Activated CD4-positive, alpha-beta T cell treated with anti-CD3 and anti-CD28 coated beads for 36 hours (primary cell): Measurements from ENCODE around the gene TSPEAR. TPM values are rescaled to one million over a fixed set of nuclear protein-coding genes. Genes with fewer than 3 reads are reported as not detected.
A peak's percentile ranks its signal among the peaks of the same experiment; 100 is the strongest.
"Not testable (repeated sequence)": the region's sequence is repeated elsewhere in the genome, so short reads cannot be mapped to it uniquely, and the experiment has no call there.

ENCODE experiments used
- ATAC-seq: fragments of 200-7000 bp; cut with Tn5 transposase; one replicate; pipeline ENCODE4 v1.10.0; 2021; ENCODE audit warnings: mild to moderate bottlenecking, moderate library complexity
- CTCF ChIA-PET: fragments of 350-600 bp; sonication (Branson Sonifier 250); formaldehyde crosslinking; loops from one replicate; lab custom pipeline; 2021; ENCODE audit warnings: antibody characterized with exemption; lab: Charles Lee
- POLR2A ChIA-PET: fragments of 350-600 bp; sonication (Branson Sonifier 250); formaldehyde crosslinking; loops from one replicate; lab custom pipeline; 2021; ENCODE audit warnings: antibody characterized with exemption, inconsistent platforms; lab: Charles Lee
- DNase-seq: peaks from one replicate; pipeline ENCODE4 v3.0.0-alpha.2; 2020
- H3K27ac Mint-ChIP-seq: one replicate; pipeline ENCODE4 v1.8.0; 2021; ENCODE audit warnings: mixed read lengths
- H3K27me3 Mint-ChIP-seq: one replicate; pipeline ENCODE4 v1.8.0; 2021; ENCODE audit warnings: mixed read lengths
- H3K36me3 Mint-ChIP-seq: one replicate; pipeline ENCODE4 v1.8.0; 2021; ENCODE audit warnings: low read depth, mixed read lengths
- H3K4me1 Mint-ChIP-seq: one replicate; pipeline ENCODE4 v1.8.0; 2021; ENCODE audit warnings: mixed read lengths
- H3K4me3 Mint-ChIP-seq: one replicate; pipeline ENCODE4 v1.8.0; 2021; ENCODE audit warnings: mild to moderate bottlenecking, moderate library complexity, mixed read lengths
- H3K9me3 Mint-ChIP-seq: one replicate; pipeline ENCODE4 v1.8.0; 2021; ENCODE audit warnings: low read depth, mixed read lengths
- intact Hi-C, 2 experiments: fragments of 100-400 bp; cut with DNase I in 1 of 2; cut with micrococcal nuclease in 1 of 2; formaldehyde crosslinking; loops; one replicate each; pipeline versions ENCODE4 v1.14.2 to v1.15.1; 2022 to 2024; cut with DNase I, micrococcal nuclease
- total RNA-seq, 2 experiments: library from RNA; stranded (reverse); gene quantifications; one replicate each; pipeline ENCODE4 v1.2.3, GENCODE V29; 2021

Gene TSPEAR
- total RNA-seq, 2 experiments from 2014 or later = not detected

DNA sequence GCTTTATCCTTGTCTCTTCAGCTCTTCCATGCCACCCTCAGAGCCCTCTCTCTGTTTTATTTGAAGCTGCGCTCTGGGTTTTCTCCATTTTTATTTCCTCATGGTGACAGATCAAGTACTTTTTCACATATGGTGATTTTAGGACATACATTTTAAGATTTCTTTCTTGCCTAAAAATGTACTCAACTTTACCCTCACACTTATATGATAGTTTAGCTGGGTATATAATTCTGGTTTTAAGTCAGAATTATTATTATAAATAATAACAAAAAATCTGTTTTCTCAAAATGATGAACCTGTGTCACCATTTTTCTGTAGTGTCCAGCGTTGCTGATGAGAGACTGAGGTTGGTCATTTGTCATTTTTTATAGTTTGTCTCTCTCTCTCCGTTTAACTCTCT lies 130.2 kb downstream of the TSPEAR start:
- Mint-ChIP-seq H3K4me1 (peaks cover 10% of the 10 kb centered on the region), H3K27me3 (peaks cover 9% of the 10 kb centered on the region), H3K27ac (no peak overlapping the region), H3K9me3 (peaks cover 14% of the 10 kb centered on the region), H3K4me3 (no peak overlapping the region), H3K36me3 (peaks cover 4% of the 10 kb centered on the region)
- POLR2A ChIA-PET = no interaction called here
- no peak for DNase-seq
- CTCF ChIA-PET = no interaction called here
- no peak for ATAC-seq
- intact Hi-C loops = no loop called here

DNA sequence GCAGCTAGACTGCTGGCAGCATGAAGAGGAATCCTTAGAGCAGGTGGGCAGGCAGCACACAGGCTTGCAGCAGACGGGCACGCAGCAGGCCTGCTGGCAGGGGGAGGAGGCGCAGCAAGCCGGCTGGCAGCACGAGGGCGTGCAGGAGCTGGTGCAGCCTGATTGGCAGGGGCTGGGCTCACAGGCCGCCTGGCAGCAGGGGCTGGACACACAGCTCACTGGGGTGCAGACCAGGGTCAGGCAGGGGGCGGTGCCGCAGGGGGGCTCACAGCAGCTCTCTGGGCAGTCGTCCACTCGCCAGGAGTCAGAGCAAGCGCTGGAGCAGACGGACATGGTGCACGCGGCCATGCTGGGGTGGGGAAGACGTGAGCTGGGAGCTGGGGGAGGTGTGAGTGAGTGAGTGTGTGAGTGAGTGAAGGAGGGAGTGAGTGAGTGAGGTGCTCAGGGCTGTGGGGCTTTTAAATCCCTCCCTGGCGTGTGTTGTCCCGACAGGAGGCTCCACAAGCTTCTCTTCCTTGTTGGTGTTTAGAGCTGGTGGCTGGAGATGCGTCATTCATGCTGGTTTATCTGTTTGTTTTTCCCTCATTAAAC lies 131.0 kb downstream of the TSPEAR start, which contains the start of gene KRTAP10-5:
Gene KRTAP10-5 (minus strand): TSS at position 374 of the 591 bp plus-strand sequence. CDS start 26 bp downstream, at position 348.
- CTCF ChIA-PET = interaction anchor here (0.5 to 0.7 kb wide), 2 partner anchors 27 to 104 kb away, joined by 3 read pairs; no protein-coding TSS in a partner anchor
- peaks cover 14% of the 10 kb centered on the region for H3K9me3 Mint-ChIP-seq
- H3K36me3 Mint-ChIP-seq, intact Hi-C loops, H3K4me3 Mint-ChIP-seq, H3K27me3 Mint-ChIP-seq, POLR2A ChIA-PET, H3K27ac Mint-ChIP-seq, ATAC-seq: not testable (repeated sequence)
- peaks cover 10% of the 10 kb centered on the region for H3K4me1 Mint-ChIP-seq
- DNase-seq = peak; percentile 24

DNA sequence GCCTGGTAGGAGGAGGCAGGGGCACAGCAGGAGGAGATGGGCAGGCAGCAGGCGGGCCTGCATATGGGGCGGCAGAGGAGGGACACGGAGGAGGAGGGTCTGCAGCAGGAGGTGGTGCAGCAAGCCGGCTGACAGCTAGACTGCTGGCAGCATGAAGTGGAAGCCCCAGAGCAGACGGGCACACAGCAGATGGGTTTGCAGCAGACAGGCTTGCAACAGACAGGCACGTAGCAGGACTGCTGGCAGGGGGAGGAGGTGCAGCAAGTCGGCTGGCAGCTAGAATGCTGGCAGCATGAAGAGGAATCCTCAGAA lies 131.6 kb downstream of the TSPEAR start:
- peaks cover 10% of the 10 kb centered on the region for H3K4me1 Mint-ChIP-seq
- DNase-seq (no peak), ATAC-seq (no peak)
- H3K27ac Mint-ChIP-seq = no peak overlapping the region
- peaks cover 4% of the 10 kb centered on the region for H3K27me3 Mint-ChIP-seq
- no peak overlapping the region for H3K4me3 Mint-ChIP-seq
- intact Hi-C loops = no loop called here
- CTCF ChIA-PET = interaction anchor here (0.7 kb wide), 1 partner anchor 105 kb away, joined by 3 read pairs; no protein-coding TSS in a partner anchor
- H3K36me3 Mint-ChIP-seq = peaks cover 4% of the 10 kb centered on the region
- POLR2A ChIA-PET = no interaction called here
- H3K9me3 Mint-ChIP-seq = peaks cover 14% of the 10 kb centered on the region

DNA sequence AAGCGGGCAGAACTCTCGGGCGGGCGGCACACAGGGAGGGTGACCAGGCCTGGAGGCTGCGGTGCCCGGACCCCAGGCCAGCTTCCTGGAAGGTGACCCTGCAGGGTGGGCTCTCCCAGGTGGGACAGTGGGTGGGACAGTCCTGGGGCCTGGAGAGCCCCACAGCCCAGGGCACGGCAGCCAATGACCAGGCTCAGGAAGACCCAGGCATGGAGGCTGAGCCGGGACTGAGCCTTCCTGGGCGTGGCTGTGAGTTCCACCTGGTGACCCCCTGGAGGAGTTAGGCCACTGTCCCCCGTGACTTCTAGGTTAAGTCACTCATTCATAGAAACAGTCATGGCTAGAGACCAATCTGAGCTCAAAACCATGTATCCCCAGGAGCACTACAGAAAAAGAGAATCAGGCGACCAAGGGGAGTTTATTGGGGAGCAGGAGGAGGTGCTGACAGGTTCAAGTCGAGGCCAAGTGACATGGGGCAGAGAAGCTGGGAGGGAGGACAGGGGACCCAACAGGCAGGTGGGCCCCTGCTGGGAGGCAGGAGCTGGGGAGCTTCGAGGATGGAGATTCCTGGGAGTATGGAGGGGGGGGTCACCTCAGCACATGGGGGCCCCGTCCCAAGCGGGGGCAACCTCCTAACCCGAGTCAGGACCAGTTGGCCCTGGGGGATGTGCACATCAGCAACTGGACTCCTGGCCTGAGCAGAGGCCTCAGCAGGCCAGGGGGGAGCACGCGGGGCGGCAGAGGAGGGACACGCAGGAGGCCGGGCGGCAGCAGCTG lies 132.1 kb downstream of the TSPEAR start:
- ATAC-seq (no peak), DNase-seq (no peak)
- H3K4me1 Mint-ChIP-seq = peaks cover 10% of the 10 kb centered on the region
- ChIA-PET POLR2A (no interaction called here), CTCF (interaction anchor here (0.7 kb wide), 1 partner anchor 105 kb away, joined by 3 read pairs; no protein-coding TSS in a partner anchor)
- intact Hi-C loops = no loop called here
- no peak overlapping the region for H3K4me3 Mint-ChIP-seq
- H3K36me3 Mint-ChIP-seq = peaks cover 4% of the 10 kb centered on the region
- no peak overlapping the region for H3K27ac Mint-ChIP-seq
- peaks cover 5% of the 10 kb centered on the region for H3K27me3 Mint-ChIP-seq
- H3K9me3 Mint-ChIP-seq = peaks cover 14% of the 10 kb centered on the region

DNA sequence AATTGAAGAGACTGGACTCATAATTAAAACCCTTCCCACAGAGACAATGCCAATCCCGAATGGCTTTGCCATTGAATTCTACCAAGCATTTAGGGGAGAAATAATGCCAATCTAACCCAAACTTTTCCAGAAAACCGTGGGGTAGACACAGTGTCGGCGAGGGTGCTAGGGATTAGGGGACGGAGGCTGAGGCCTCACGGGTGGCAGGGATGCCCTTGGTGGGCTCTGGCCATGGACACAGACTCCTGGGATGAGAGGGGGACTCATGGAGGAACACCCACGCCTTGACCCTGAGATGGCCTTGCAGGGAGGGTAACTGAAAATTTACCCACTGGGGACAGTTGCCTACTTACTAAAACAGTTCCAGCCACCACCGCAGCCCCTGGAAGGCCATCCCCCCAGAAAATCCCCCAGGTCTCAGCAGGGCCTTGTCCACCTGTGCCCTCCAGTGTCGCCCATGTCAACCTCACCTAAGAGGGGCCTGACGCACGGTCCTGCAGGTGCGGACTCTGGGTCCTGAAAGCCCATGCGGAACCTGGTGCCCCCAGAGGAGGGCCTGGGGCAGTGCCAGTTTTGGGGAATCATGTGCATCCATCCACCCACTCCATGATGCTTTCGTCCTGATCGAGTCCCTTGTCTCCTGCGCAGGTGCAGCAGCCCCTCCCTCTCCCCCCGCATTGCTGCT lies 132.9 kb downstream of the TSPEAR start:
- ChIA-PET POLR2A (no interaction called here), CTCF (no interaction called here)
- intact Hi-C loops = no loop called here

DNA sequence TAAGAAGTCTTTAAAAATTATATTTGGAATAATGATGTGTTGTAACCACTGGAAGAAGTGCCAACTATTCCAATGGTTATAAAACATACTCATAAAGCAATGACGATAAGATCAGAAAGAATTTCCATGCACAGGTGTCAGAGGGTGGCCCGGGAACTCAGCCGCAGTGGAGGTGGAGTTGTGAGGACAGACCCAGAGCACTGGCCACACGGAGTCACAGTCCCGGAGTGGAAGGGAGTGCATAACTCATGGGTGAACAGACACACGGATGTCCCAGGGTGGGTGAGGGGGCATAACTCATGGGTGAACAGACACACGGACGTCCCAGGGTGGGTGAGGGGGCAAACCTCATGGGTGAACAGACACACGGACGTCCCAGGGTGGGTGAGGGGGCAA lies 135.3 kb downstream of the TSPEAR start:
- Mint-ChIP-seq H3K4me1 (no peaks in the 10 kb centered on the region), H3K4me3 (no peak overlapping the region), H3K27me3 (peaks cover 3% of the 10 kb centered on the region), H3K27ac (no peak overlapping the region), H3K9me3 (peaks cover 9% of the 10 kb centered on the region), H3K36me3 (peaks cover 3% of the 10 kb centered on the region)
- ChIA-PET POLR2A (no interaction called here), CTCF (no interaction called here)
- ATAC-seq = no peak
- DNase-seq = no peak
- intact Hi-C loops = no loop called here

More for the DNA sequence above, 132.9 kb downstream of the TSPEAR start:
- DNase-seq (no peak), ATAC-seq (no peak)
- no peak overlapping the region for H3K27ac Mint-ChIP-seq
- peaks cover 4% of the 10 kb centered on the region for H3K36me3 Mint-ChIP-seq
- H3K4me1 Mint-ChIP-seq = peaks cover 3% of the 10 kb centered on the region
- peaks cover 14% of the 10 kb centered on the region for H3K9me3 Mint-ChIP-seq
- H3K4me3 Mint-ChIP-seq = no peak overlapping the region
- H3K27me3 Mint-ChIP-seq = peaks cover 5% of the 10 kb centered on the region

DNA sequence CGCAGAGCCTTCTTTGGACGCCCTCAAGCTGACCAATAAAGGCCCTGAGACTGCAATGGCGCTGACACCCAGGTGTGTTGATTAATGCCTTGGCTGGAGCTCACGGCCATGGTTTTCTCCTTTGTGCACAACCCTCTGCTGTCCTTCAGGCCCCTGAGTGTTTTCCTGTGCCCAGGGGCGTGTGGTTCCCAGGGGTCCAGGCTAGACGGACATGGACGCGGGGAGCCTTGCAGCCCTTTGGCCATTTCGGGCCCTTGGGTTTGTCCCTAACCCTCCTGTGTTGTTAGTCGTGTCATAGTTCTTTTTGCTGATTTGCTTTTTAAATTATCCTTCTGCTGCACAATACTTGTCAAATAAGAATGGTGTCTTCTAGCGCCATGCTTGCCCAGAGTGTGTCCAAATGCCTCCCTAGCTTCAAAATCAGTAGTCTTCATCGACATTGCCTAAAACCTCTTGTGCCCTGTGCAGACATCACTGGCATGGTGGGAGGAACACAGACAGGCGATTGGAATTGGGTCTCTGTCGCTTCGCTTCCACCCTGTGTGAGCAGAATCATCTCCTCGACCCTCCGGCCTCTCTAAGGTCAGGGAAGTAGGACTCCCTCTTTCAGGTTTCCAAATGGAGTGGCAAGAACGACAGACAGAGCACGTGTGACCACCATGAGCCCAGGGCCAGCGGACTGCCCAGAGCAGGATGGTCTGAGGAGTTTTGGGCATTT lies 135.9 kb downstream of the TSPEAR start:
- POLR2A ChIA-PET = no interaction called here
- DNase-seq = no peak
- Mint-ChIP-seq H3K27ac (no peak overlapping the region), H3K9me3 (peaks cover 8% of the 10 kb centered on the region), H3K27me3 (peaks cover 3% of the 10 kb centered on the region), H3K4me1 (no peaks in the 10 kb centered on the region), H3K36me3 (peaks cover 2% of the 10 kb centered on the region), H3K4me3 (no peak overlapping the region)
- intact Hi-C loops = no loop called here
- CTCF ChIA-PET = no interaction called here
- ATAC-seq = no peak

DNA sequence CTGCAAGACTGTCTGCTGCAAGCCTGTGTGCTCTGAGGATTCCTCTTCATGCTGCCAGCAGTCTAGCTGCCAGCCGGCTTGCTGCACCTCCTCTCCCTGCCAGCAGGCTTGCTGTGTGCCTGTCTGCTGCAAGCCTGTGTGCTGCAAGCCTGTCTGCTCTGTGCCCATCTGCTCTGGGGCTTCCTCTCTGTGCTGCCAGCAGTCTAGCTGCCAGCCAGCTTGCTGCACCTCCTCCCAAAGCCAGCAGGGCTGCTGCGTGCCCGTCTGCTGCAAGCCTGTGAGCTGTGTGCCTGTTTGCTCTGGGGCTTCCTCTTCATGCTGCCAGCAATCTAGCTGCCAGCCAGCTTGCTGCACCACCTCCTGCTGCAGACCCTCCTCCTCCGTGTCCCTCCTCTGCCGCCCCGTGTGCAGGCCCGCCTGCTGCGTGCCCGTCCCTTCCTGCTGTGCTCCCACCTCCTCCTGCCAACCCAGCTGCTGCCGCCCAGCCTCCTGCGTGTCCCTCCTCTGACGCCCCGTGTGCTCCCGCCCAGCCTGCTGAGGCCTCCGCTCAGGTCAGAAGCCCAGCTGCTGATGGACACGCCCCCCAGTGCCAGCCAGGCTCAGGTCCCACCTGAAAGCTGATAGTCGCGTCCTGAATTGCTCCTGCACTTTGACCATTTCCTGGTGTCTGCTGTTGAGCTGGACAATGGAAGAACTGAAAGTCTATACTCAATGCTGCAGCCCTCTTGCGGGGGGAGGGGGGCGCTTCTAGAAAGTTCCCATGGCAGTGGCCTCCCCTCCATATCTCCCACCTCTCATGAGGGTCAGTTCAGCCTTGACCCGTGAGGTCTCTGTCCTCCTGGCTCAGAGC lies 136.7 kb downstream of the TSPEAR start:
- no peak for ATAC-seq
- Mint-ChIP-seq H3K4me1 (no peaks in the 10 kb centered on the region), H3K9me3 (peaks cover 8% of the 10 kb centered on the region), H3K36me3 (peaks cover 2% of the 10 kb centered on the region), H3K4me3 (no peak overlapping the region), H3K27me3 (peaks cover 3% of the 10 kb centered on the region), H3K27ac (no peak overlapping the region)
- DNase-seq = no peak
- intact Hi-C loops = no loop called here
- ChIA-PET POLR2A (no interaction called here), CTCF (interaction anchor here (0.6 to 0.7 kb wide), 2 partner anchors 36 to 147 kb away, joined by 3 read pairs; no protein-coding TSS in a partner anchor)

DNA sequence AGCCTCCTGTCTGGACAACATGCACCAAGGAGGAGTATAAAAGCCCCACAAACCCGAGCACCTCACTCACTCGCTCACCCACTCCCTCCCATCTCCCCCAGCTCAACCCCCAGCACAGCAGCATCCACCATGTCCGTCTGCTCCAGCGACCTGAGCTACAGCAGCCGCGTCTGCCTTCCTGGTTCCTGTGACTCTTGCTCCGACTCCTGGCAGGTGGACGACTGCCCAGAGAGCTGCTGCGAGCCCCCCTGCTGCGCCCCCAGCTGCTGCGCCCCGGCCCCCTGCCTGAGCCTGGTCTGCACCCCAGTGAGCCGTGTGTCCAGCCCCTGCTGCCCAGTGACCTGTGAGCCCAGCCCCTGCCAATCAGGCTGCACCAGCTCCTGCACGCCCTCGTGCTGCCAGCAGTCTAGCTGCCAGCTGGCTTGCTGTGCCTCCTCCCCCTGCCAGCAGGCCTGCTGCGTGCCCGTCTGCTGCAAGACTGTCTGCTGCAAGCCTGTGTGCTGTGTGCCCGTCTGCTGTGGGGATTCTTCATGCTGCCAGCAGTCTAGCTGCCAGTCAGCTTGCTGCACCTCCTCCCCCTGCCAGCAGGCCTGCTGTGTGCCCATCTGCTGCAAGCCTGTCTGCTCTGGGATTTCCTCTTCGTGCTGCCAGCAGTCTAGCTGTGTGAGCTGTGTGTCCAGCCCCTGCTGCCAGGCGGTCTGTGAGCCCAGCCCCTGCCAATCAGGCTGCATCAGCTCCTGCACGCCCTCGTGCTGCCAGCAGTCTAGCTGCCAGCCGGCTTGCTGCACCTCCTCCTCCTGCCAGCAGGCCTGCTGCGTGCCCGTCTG lies 137.5 kb downstream of the TSPEAR start, which contains the start of gene KRTAP10-4:
Gene KRTAP10-4 (plus strand): TSS at position 100 of the 827 bp plus-strand sequence. CDS start 30 bp downstream, at position 130.
- DNase-seq, POLR2A ChIA-PET, ATAC-seq, H3K4me1 Mint-ChIP-seq, H3K27ac Mint-ChIP-seq, H3K9me3 Mint-ChIP-seq, H3K36me3 Mint-ChIP-seq, H3K4me3 Mint-ChIP-seq, H3K27me3 Mint-ChIP-seq, intact Hi-C loops: not testable (repeated sequence)
- CTCF ChIA-PET = interaction anchor here (0.7 kb wide), 1 partner anchor 37 kb away, joined by 3 read pairs; no protein-coding TSS in a partner anchor
